HepG2 (cell line): Measurements from ENCODE around the gene DGAT2. TPM values are rescaled to one million over a fixed set of nuclear protein-coding genes. Genes with fewer than 3 reads are reported as not detected.

ENCODE experiments used
- HNRNPL ChIP-seq: fragments of 200-400 bp; formaldehyde crosslinking; IDR thresholded peaks from 2 replicates; pipeline ENCODE4 v1.6.1; 2017; ENCODE audit warnings: mild to moderate bottlenecking, low read depth, low read length
- JARID2 ChIP-seq: sonication (generic); formaldehyde crosslinking; IDR thresholded peaks from 2 replicates; pipeline ENCODE4 v1.8.1; 2023; ENCODE audit warnings: missing genetic modification reagents, inconsistent platforms; ENCODE audit not compliant: insufficient replicate concordance
- KMT2A ChIP-seq: sonication (generic); formaldehyde crosslinking; IDR thresholded peaks from 2 replicates; pipeline ENCODE4 v1.4.0; 2020; ENCODE audit warnings: missing genetic modification reagents
- NFE2L2 ChIP-seq: fragments of 150-350 bp; IDR thresholded peaks from 2 replicates; pipeline ENCODE4 v1.6.1; 2014; ENCODE audit warnings: low read length
- NR3C1 ChIP-seq: sonication (generic); formaldehyde crosslinking; IDR thresholded peaks from 2 replicates; pipeline ENCODE4 v1.4.0; 2020; ENCODE audit warnings: missing genetic modification reagents
- REL ChIP-seq: sonication (generic); formaldehyde crosslinking; conservative IDR thresholded peaks from 2 replicates; pipeline ENCODE4 v1.8.0; 2022; ENCODE audit warnings: mild to moderate bottlenecking, missing genetic modification reagents, moderate library complexity
- SATB2 ChIP-seq: sonication (generic); formaldehyde crosslinking; IDR thresholded peaks from 2 replicates; pipeline ENCODE4 v1.5.0; 2020; ENCODE audit warnings: missing genetic modification reagents
- ZFX ChIP-seq: sonication (generic); formaldehyde crosslinking; IDR thresholded peaks from 2 replicates; pipeline ENCODE4 v1.4.0; 2020; ENCODE audit warnings: mild to moderate bottlenecking, low read depth, missing genetic modification reagents, moderate library complexity
- ZNF550 ChIP-seq: sonication (generic); formaldehyde crosslinking; IDR thresholded peaks from 2 replicates; pipeline ENCODE4 v1.4.0; 2020; ENCODE audit warnings: mild to moderate bottlenecking, missing genetic modification reagents, borderline replicate concordance
- polyA plus RNA-seq, 8 experiments: library from polyadenylated mRNA; depleted of rRNA in 3 of 8; stranded (reverse) in 7 of 8; unstranded in 1 of 8; fragments of >200 nt; fragmentation: Illumina TruSeq in 4 of 8; extraction: Trizol in 4 of 8; gene quantifications; 2 replicates each; pipeline versions ENCODE4 v1.2.1 to v1.2.3, GENCODE V29; 2011 to 2016; ENCODE audit warnings: low read depth in 4 of 8, missing spikeins in 1 of 8, mixed read lengths in 1 of 8; ENCODE audit not compliant: insufficient read depth in 1 of 8
- total RNA-seq, 5 experiments: library from RNA; depleted of rRNA; stranded (reverse); fragments of >200 nt; fragmentation: Illumina TruSeq; extraction: Trizol; gene quantifications; 2 replicates each; pipeline ENCODE4 v1.2.3, GENCODE V29; 2016; ENCODE audit warnings: low read depth in 1 of 5
- TF ChIP-seq, protein P1 (sequence below): sonication (generic); formaldehyde crosslinking; conservative IDR thresholded peaks from 2 replicates; pipeline ENCODE4 v1.4.0; 2020; ENCODE audit warnings: missing genetic modification reagents
- TF ChIP-seq, protein P2 (sequence below): sonication (generic); formaldehyde crosslinking; IDR thresholded peaks from 2 replicates; pipeline ENCODE4 v1.5.1; 2020; ENCODE audit warnings: mild to moderate bottlenecking, moderate library complexity, missing genetic modification reagents
- TF ChIP-seq, protein P3 (sequence below), 2 experiments: fragments of 450-650 bp in 1 of 2; sonication (generic) in 1 of 2; formaldehyde crosslinking in 1 of 2; IDR thresholded peaks; 2 replicates each; pipeline versions ENCODE4 v1.6.1 to v1.8.0; 2016 to 2022; ENCODE audit warnings: antibody characterized with exemption in 1 of 2, mild to moderate bottlenecking in 1 of 2, missing genetic modification reagents in 1 of 2
- TF ChIP-seq, protein P4 (sequence below): sonication (generic); formaldehyde crosslinking; IDR thresholded peaks from 2 replicates; pipeline ENCODE4 v1.8.0; 2022; ENCODE audit warnings: missing genetic modification reagents, mild to moderate bottlenecking, borderline replicate concordance

DGAT2 gene
- total and polyA plus RNA-seq, 2 of the 13 experiments (the other 11 are each of a cell fraction or from before 2014, with no cell fraction given) = 39.0 to 65.6 TPM

DNA sequence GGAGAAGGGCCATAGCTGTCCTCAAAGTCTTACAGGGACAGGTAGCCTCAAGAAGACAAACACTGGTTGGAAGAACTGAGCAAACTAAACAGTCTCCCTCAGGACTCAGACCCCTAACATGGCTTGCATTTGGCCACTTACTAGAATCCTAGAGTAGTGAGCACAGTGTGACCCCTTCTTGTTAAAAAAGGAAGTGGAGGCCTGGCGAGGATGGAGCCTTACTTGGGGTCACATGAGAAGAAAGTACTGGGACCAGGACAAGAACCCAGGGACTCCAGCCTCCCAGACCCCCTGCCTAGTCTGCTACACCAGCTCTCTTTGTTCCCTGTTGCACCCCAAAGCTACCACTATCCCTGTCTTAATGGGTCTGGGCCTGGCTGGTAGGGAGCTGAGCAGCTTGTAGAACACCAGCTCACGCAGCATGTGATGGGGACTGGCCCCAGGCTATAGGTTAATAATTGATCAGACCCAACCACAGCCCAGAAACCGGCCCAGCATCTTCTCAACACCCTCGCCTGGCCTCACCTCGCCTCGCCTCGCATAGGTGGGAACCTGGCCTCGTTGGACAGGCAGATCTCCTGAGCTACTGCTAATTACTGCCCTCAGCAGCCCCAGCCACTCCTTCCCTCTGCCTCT is 17.6 kb downstream of the DGAT2 start (continued):
- TF ChIP-seq REL = no peak
- no peak for TF ChIP-seq SATB2 (CRISPR knock-in tag)
- TF ChIP-seq HNRNPL = no peak
- TF ChIP-seq, protein P1, sequence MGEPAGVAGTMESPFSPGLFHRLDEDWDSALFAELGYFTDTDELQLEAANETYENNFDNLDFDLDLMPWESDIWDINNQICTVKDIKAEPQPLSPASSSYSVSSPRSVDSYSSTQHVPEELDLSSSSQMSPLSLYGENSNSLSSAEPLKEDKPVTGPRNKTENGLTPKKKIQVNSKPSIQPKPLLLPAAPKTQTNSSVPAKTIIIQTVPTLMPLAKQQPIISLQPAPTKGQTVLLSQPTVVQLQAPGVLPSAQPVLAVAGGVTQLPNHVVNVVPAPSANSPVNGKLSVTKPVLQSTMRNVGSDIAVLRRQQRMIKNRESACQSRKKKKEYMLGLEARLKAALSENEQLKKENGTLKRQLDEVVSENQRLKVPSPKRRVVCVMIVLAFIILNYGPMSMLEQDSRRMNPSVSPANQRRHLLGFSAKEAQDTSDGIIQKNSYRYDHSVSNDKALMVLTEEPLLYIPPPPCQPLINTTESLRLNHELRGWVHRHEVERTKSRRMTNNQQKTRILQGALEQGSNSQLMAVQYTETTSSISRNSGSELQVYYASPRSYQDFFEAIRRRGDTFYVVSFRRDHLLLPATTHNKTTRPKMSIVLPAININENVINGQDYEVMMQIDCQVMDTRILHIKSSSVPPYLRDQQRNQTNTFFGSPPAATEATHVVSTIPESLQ (CRISPR knock-in tag) = no peak
- no peak for TF ChIP-seq KMT2A (CRISPR knock-in tag)
- TF ChIP-seq, protein P2, sequence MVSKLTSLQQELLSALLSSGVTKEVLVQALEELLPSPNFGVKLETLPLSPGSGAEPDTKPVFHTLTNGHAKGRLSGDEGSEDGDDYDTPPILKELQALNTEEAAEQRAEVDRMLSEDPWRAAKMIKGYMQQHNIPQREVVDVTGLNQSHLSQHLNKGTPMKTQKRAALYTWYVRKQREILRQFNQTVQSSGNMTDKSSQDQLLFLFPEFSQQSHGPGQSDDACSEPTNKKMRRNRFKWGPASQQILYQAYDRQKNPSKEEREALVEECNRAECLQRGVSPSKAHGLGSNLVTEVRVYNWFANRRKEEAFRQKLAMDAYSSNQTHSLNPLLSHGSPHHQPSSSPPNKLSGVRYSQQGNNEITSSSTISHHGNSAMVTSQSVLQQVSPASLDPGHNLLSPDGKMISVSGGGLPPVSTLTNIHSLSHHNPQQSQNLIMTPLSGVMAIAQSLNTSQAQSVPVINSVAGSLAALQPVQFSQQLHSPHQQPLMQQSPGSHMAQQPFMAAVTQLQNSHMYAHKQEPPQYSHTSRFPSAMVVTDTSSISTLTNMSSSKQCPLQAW (CRISPR knock-in tag) = peak; percentile 89
- TF ChIP-seq NFE2L2 = no peak
- TF ChIP-seq JARID2 (CRISPR knock-in tag) = no peak
- TF ChIP-seq, protein P3, sequence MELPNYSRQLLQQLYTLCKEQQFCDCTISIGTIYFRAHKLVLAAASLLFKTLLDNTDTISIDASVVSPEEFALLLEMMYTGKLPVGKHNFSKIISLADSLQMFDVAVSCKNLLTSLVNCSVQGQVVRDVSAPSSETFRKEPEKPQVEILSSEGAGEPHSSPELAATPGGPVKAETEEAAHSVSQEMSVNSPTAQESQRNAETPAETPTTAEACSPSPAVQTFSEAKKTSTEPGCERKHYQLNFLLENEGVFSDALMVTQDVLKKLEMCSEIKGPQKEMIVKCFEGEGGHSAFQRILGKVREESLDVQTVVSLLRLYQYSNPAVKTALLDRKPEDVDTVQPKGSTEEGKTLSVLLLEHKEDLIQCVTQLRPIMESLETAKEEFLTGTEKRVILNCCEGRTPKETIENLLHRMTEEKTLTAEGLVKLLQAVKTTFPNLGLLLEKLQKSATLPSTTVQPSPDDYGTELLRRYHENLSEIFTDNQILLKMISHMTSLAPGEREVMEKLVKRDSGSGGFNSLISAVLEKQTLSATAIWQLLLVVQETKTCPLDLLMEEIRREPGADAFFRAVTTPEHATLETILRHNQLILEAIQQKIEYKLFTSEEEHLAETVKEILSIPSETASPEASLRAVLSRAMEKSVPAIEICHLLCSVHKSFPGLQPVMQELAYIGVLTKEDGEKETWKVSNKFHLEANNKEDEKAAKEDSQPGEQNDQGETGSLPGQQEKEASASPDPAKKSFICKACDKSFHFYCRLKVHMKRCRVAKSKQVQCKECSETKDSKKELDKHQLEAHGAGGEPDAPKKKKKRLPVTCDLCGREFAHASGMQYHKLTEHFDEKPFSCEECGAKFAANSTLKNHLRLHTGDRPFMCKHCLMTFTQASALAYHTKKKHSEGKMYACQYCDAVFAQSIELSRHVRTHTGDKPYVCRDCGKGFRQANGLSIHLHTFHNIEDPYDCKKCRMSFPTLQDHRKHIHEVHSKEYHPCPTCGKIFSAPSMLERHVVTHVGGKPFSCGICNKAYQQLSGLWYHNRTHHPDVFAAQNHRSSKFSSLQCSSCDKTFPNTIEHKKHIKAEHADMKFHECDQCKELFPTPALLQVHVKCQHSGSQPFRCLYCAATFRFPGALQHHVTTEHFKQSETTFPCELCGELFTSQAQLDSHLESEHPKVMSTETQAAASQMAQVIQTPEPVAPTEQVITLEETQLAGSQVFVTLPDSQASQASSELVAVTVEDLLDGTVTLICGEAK (IDR thresholded peaks at IDR 0.05) = no peak
- TF ChIP-seq, protein P3 (CRISPR knock-in tag; IDR thresholded peaks at IDR 0.05) = 0 out of 2 replicates have a peak, but pooled peaks have one; percentile 24
- no peak for TF ChIP-seq NR3C1 (CRISPR knock-in tag)
- TF ChIP-seq, protein P4, sequence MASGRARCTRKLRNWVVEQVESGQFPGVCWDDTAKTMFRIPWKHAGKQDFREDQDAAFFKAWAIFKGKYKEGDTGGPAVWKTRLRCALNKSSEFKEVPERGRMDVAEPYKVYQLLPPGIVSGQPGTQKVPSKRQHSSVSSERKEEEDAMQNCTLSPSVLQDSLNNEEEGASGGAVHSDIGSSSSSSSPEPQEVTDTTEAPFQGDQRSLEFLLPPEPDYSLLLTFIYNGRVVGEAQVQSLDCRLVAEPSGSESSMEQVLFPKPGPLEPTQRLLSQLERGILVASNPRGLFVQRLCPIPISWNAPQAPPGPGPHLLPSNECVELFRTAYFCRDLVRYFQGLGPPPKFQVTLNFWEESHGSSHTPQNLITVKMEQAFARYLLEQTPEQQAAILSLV = no peak
- peak; percentile 77 for TF ChIP-seq ZFX
- TF ChIP-seq ZNF550 (CRISPR knock-in tag) = no peak
